CD4-positive, alpha-beta memory T cell (primary cell): ENCODE data around the gene MAP3K9. TPM values are rescaled to one million over a fixed set of nuclear protein-coding genes. Genes with fewer than 3 reads are reported as not detected.

Experiments
- CTCF ChIA-PET: fragments of 350-600 bp; sonication (Branson Sonifier 250); formaldehyde crosslinking; loops from one replicate; lab custom pipeline; 2021; ENCODE audit warnings: inconsistent platforms; ENCODE audit not compliant: partially characterized antibody; lab: Charles Lee
- POLR2A ChIA-PET: fragments of 350-600 bp; sonication (Branson Sonifier 250); formaldehyde crosslinking; loops from one replicate; lab custom pipeline; 2021; ENCODE audit not compliant: partially characterized antibody; lab: Charles Lee
- DNase-seq, 5 donors: peaks; one replicate each; pipeline versions ENCODE4 v3.0.0 to v3.0.0-alpha.2; 2020 to 2022; ENCODE audit warnings: mixed read lengths in 1 of 5
- H3K27ac ChIP-seq: one replicate; pipeline ENCODE4 v1.7.0; 2013; ENCODE audit warnings: low read depth, low read length
- H3K27me3 ChIP-seq: 2 replicates; pipeline ENCODE4 v1.7.0; 2013; ENCODE audit warnings: mild to moderate bottlenecking, low read length, moderate library complexity; ENCODE audit not compliant: insufficient read depth
- H3K36me3 ChIP-seq: 2 replicates; pipeline ENCODE4 v1.7.0; 2013; ENCODE audit warnings: mild to moderate bottlenecking, low read length, moderate library complexity; ENCODE audit not compliant: insufficient read depth
- H3K4me1 ChIP-seq: 2 replicates; pipeline ENCODE4 v1.7.0; 2013; ENCODE audit warnings: mild to moderate bottlenecking, low read length, moderate library complexity; ENCODE audit not compliant: insufficient read depth
- H3K4me3 ChIP-seq, 2 donors: one replicate each; pipeline ENCODE4 v1.7.0; 2013; ENCODE audit warnings: low read length in 2 of 2, mild to moderate bottlenecking in 1 of 2
- H3K9me3 ChIP-seq, 2 donors: one replicate each; pipeline ENCODE4 v1.7.0; 2013; ENCODE audit warnings: low read length in 2 of 2, control low read depth in 1 of 2; ENCODE audit not compliant: control insufficient read depth in 1 of 2
- H3K27ac Mint-ChIP-seq, 7 donors: one replicate each; pipeline ENCODE4 v1.8.0; 2020 to 2021; ENCODE audit warnings: mixed read lengths in 7 of 7, mild to moderate bottlenecking in 6 of 7, inconsistent platforms in 3 of 7, moderate library complexity in 3 of 7
- H3K27me3 Mint-ChIP-seq, 2 donors: one replicate each; pipeline ENCODE4 v1.8.0; 2020 to 2021; ENCODE audit warnings: mixed read lengths in 2 of 2
- H3K36me3 Mint-ChIP-seq, 2 donors: one replicate each; pipeline ENCODE4 v1.8.0; 2020 to 2021; ENCODE audit warnings: mixed read lengths in 2 of 2, inconsistent platforms in 1 of 2, mild to moderate bottlenecking in 1 of 2
- H3K4me1 Mint-ChIP-seq, 4 donors: one replicate each; pipeline ENCODE4 v1.8.0; 2020 to 2021; ENCODE audit warnings: mixed read lengths in 4 of 4, mild to moderate bottlenecking in 1 of 4
- H3K4me3 Mint-ChIP-seq, 8 donors: one replicate each; pipeline ENCODE4 v1.8.0; 2020 to 2021; ENCODE audit warnings: mixed read lengths in 8 of 8, mild to moderate bottlenecking in 7 of 8, moderate library complexity in 6 of 8, inconsistent platforms in 3 of 8
- H3K9me3 Mint-ChIP-seq, 8 donors: one replicate each; pipeline ENCODE4 v1.8.0; 2020 to 2021; ENCODE audit warnings: mixed read lengths in 8 of 8, mild to moderate bottlenecking in 5 of 8, inconsistent platforms in 3 of 8, moderate library complexity in 1 of 8
- intact Hi-C: fragments of 100-400 bp; cut with micrococcal nuclease; formaldehyde crosslinking; loops from one replicate; pipeline ENCODE4 v1.15.1; 2023
- polyA plus RNA-seq, 2 donors: library from polyadenylated mRNA; unstranded; fragments of 300-500 nt; fragmentation: Illumina TruSeq; gene quantifications; one replicate each; pipeline ENCODE4 v1.2.3, GENCODE V29; 2021
- total RNA-seq, 2 experiments: library from RNA; stranded (reverse); gene quantifications; one replicate each; pipeline ENCODE4 v1.2.3, GENCODE V29; 2021

MAP3K9 gene
- total and polyA plus RNA-seq, 4 experiments from 2014 or later: 0.47 to 6.4 (median 3.5) TPM

DNA sequence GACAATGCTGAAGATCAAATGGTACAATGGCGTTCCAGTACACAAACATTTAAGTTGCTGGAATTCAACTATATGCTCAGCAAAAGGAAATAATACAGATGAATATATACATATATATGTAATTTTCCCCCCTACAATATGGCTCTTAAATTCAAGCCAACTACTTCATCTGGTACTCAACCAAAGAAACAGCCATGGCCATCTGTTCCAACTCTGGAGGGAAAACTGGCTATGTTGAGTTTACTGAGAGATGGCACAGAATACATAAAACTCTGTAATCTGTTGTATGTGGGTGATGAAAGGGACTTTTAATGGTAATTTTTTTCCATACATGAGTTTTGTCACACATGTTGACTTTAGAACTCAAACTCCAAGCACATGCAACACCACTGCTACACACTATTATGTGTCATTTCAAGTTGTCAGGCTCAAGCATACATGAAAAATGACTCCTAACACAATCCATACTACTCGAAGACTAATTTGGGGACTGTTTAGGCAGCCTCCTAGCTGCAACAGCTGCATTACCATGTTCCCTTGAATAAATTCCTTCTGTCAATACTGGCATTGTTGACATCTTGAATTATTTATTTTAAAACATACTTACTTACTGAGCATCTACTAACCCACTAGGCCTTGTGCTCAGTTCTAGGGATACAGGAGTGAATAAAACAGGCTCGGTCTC, 38.2 kb upstream of the MAP3K9 start:
- no peak overlapping the region for H3K27ac ChIP-seq
- H3K4me1 ChIP-seq: no peaks in the 10 kb centered on the region
- DNase-seq: no peak
- H3K27me3 ChIP-seq: no peaks in the 10 kb centered on the region
- Mint-ChIP-seq H3K27me3 (peaks cover 0 to 4% of the 10 kb centered on the region in 2 donors), H3K4me3 (no peak overlapping the region), H3K9me3 (no peaks in the 10 kb centered on the region), H3K4me1 (peaks cover 0 to 5% (median 0%) of the 10 kb centered on the region in 4 donors), H3K36me3 (no peaks in the 10 kb centered on the region), H3K27ac (no peak overlapping the region)
- no peaks in the 10 kb centered on the region for H3K9me3 ChIP-seq
- H3K36me3 ChIP-seq: no peaks in the 10 kb centered on the region
- ChIA-PET POLR2A (no interaction called here), CTCF (interaction anchor here (0.6 kb wide), 1 partner anchor 30 kb away, joined by 4 read pairs; no protein-coding TSS in a partner anchor)
- intact Hi-C loops: no loop called here
- H3K4me3 ChIP-seq: no peak overlapping the region

DNA sequence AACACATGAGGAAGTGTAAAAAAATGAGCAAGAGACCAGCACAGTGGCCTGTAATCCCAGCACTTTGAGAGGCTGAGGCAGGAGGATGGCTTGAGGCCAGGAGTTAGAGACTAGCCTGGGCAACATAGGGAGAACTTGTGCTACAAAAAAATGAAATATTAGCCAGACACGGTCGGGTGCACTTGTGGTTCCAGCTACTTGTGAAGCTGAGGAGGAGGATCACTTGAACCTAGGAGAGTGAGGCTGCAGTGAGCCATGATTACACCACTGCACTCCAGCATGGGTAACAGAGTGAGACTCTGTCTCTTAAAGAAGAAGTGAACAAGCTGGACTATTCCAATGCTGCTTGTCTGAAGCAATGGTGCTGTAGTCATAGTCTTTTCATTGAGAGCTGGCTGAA, 36.3 kb upstream of the MAP3K9 start:
- Mint-ChIP-seq H3K27ac (peak overlapping the region in 1 of 7 donors; percentile 81), H3K4me1 (peaks cover 0 to 5% (median 0%) of the 10 kb centered on the region in 4 donors)
- POLR2A ChIA-PET: no interaction called here

DNA sequence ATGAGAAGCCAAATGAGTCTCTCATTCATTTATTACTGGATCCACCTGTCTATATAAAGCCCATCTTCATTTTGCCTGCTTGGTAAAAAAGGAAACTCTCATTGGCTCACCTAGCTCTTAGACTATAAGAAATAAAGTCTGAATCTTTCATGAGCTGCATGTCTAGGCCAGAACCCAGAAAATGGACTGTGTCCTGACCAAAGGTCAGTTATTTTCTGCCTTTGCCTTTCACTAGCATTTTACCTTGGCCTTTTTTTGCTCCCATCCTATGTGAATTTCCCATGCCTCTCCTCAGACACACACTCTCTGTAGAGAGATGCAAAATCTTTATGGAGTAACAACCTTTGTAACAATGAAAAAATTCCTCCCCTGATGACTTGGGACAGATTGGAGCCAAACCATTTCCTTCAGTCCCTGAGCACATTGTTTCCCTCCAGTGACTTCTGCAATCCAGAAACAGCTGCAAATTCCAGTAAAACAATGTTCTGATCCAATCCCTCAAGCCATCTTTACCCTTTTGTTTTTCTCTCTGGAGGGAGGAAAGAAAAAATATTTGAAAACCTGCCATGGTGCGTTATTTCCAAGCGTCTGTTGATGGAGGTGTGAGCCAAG, 33.6 kb upstream of the MAP3K9 start:
- no peaks in the 10 kb centered on the region for H3K4me1 ChIP-seq
- no peak overlapping the region for H3K4me3 ChIP-seq
- H3K36me3 ChIP-seq: no peaks in the 10 kb centered on the region
- Mint-ChIP-seq H3K4me3 (no peak overlapping the region), H3K4me1 (no peaks in the 10 kb centered on the region), H3K9me3 (no peaks in the 10 kb centered on the region), H3K27me3 (no peaks in the 10 kb centered on the region), H3K36me3 (no peaks in the 10 kb centered on the region), H3K27ac (no peak overlapping the region)
- H3K27me3 ChIP-seq: no peaks in the 10 kb centered on the region
- DNase-seq: no peak
- no peaks in the 10 kb centered on the region for H3K9me3 ChIP-seq
- intact Hi-C loops: no loop called here
- CTCF ChIA-PET: no interaction called here
- H3K27ac ChIP-seq: no peak overlapping the region
- POLR2A ChIA-PET: no interaction called here

More for the DNA sequence above, 36.3 kb upstream of the MAP3K9 start:
- H3K4me1 ChIP-seq: no peaks in the 10 kb centered on the region
- DNase-seq: no peak
- Mint-ChIP-seq H3K27me3 (no peaks in the 10 kb centered on the region), H3K36me3 (no peaks in the 10 kb centered on the region), H3K4me3 (no peak overlapping the region), H3K9me3 (no peaks in the 10 kb centered on the region)
- H3K27me3 ChIP-seq: no peaks in the 10 kb centered on the region
- H3K9me3 ChIP-seq: no peaks in the 10 kb centered on the region
- no peak overlapping the region for H3K27ac ChIP-seq
- no peak overlapping the region for H3K4me3 ChIP-seq
- H3K36me3 ChIP-seq: no peaks in the 10 kb centered on the region
- intact Hi-C loops: no loop called here
- CTCF ChIA-PET: no interaction called here

DNA sequence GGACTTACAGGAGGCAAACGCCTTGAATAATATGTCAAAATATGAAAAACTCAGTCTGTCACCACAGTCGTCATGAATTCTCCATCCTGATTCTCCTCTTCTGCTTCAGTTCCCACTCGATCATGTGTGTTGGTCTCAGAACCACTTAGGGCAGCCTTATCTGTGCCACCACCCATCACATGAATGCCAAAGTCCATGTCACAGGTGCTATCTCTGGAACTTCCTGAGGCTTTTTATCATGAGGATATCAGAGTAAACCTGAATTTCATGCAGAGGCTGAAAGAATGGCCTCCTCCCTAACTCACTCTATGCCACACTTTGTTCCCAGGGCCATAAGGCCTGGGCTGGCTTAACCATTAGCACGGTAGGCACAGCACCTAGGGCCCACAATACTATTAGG, 28.8 kb upstream of the MAP3K9 start:
- POLR2A ChIA-PET: no interaction called here

DNA sequence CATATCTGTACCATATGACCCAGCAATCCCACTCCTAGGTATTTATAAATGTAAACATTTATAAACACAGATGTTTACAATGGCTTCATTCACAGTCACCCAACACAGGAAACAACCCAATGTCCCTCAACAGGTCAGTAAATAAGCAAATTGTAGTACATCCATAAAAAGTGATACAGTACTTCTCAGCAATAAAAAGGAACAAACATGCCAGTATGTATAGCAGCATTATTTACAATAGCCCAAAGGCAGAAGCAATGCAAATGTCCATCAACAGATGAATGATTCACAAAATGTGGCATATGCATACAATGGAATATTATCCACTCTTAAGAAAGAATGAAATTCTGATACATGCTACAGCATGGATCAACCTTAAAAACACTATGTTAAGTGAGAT, 27.6 kb upstream of the MAP3K9 start:
- no peak overlapping the region for H3K27ac ChIP-seq
- Mint-ChIP-seq H3K27me3 (peaks cover 0 to 1% of the 10 kb centered on the region in 2 donors), H3K4me3 (no peak overlapping the region), H3K27ac (no peak overlapping the region), H3K36me3 (peaks cover 0 to 2% of the 10 kb centered on the region in 2 donors), H3K4me1 (no peaks in the 10 kb centered on the region), H3K9me3 (peaks cover 3 to 16% (median 9%) of the 10 kb centered on the region in 8 donors)
- no peaks in the 10 kb centered on the region for H3K36me3 ChIP-seq
- H3K4me1 ChIP-seq: no peaks in the 10 kb centered on the region
- H3K27me3 ChIP-seq: no peaks in the 10 kb centered on the region
- no peak overlapping the region for H3K4me3 ChIP-seq
- DNase-seq: no peak
- ChIA-PET CTCF (interaction anchor here (1.5 to 2.0 kb wide), 2 partner anchors 12 to 19 kb away, joined by 4 to 7 read pairs; no protein-coding TSS in a partner anchor), POLR2A (no interaction called here)
- no peaks in the 10 kb centered on the region for H3K9me3 ChIP-seq
- intact Hi-C loops: no loop called here

More for the DNA sequence above, 28.8 kb upstream of the MAP3K9 start:
- Histone ChIP-seq H3K36me3 (no peaks in the 10 kb centered on the region), H3K4me3 (no peak overlapping the region), H3K9me3 (no peaks in the 10 kb centered on the region), H3K27me3 (no peaks in the 10 kb centered on the region), H3K4me1 (no peaks in the 10 kb centered on the region), H3K27ac (no peak overlapping the region)
- DNase-seq: no peak
- Mint-ChIP-seq H3K36me3 (peaks cover 0 to 2% of the 10 kb centered on the region in 2 donors), H3K9me3 (peaks cover 3 to 16% (median 9%) of the 10 kb centered on the region in 8 donors), H3K27ac (no peak overlapping the region), H3K27me3 (peaks cover 0 to 1% of the 10 kb centered on the region in 2 donors), H3K4me1 (no peaks in the 10 kb centered on the region), H3K4me3 (no peak overlapping the region)
- CTCF ChIA-PET: no interaction called here
- intact Hi-C loops: no loop called here

DNA sequence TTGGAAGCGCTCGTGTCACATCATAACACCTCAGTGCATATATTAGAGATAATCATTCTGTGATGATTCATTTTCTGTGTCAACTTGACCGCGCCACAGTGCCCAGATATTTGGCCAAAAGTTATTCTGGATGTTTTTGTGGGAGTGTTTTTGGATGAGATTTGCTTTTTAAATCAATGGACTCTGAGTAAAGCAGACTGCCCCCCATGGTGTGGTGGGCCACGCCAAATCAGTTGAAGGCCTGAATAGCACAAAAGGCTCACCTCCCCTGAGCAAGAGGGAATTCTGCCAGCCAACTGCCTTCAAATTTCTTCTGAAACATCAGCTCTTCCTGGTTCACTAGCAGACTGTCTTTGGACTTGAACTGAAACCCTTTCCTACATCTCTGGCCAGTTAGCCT, 24.6 kb upstream of the MAP3K9 start:
- H3K4me3 ChIP-seq: no peak overlapping the region
- peaks cover 0 to 2% of the 10 kb centered on the region in 2 donors for H3K36me3 Mint-ChIP-seq
- H3K9me3 ChIP-seq: no peaks in the 10 kb centered on the region
- H3K27me3 ChIP-seq: no peaks in the 10 kb centered on the region
- ChIA-PET POLR2A (interaction anchor here (0.8 kb wide), 1 partner anchor 16 kb away, joined by 3 read pairs; no protein-coding TSS in a partner anchor), CTCF (no interaction called here)
- H3K27ac ChIP-seq: no peak overlapping the region
- no peaks in the 10 kb centered on the region for H3K4me1 Mint-ChIP-seq
- peaks cover 3 to 16% (median 9%) of the 10 kb centered on the region in 8 donors for H3K9me3 Mint-ChIP-seq
- peaks cover 0 to 1% of the 10 kb centered on the region in 2 donors for H3K27me3 Mint-ChIP-seq
- H3K36me3 ChIP-seq: no peaks in the 10 kb centered on the region
- no peaks in the 10 kb centered on the region for H3K4me1 ChIP-seq
- H3K27ac Mint-ChIP-seq: peak overlapping the region in 1 of 7 donors; percentile 14
- no peak for DNase-seq
- intact Hi-C loops: no loop called here
- H3K4me3 Mint-ChIP-seq: no peak overlapping the region

DNA sequence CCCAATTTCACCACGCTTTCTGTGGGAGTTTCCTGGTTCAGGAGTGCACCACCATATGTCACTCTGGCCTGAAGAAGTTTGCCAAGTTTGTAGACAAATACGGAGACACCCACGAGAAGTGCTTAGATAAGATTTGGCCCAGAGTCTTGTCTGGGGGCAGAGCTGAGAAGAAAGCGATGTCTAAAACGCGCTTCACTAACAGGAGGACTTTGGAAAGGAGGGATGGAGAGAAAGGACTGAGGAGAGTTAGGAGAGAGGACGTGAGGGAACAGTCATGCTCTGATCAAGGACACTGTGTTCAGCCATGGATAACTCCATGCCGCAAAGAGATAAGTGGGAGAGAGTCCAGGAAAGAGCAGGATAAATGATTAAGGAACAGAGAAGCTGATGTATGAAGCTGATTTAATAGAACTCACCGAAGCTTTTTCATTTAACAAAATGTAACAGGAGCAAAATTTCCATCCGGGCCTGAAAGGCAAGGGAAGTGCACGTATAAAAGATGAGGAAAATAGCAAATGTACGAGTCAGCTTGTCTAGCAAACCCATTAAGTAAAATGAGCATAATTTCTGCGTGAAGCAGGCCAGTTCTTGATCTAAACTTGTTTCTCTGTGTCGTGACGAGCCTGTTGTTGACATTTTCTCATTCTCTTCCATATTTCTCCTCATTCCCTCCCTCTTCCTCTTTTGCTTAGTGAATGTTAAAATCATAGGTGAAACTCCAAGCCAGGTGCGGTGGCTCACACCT, 23.4 kb upstream of the MAP3K9 start:
- intact Hi-C loops: no loop called here
- DNase-seq: no peak
- H3K4me1 ChIP-seq: no peaks in the 10 kb centered on the region
- H3K36me3 ChIP-seq: no peaks in the 10 kb centered on the region
- no peaks in the 10 kb centered on the region for H3K9me3 ChIP-seq
- H3K4me3 ChIP-seq: no peak overlapping the region
- H3K4me3 Mint-ChIP-seq: no peak overlapping the region
- POLR2A ChIA-PET: interaction anchor here (0.8 kb wide), 1 partner anchor 15 kb away, joined by 3 read pairs; no protein-coding TSS in a partner anchor
- no peak overlapping the region for H3K27ac Mint-ChIP-seq
- no peaks in the 10 kb centered on the region for H3K4me1 Mint-ChIP-seq
- CTCF ChIA-PET: interaction anchor here (1.5 kb wide), 1 partner anchor 15 kb away, joined by 3 read pairs; no protein-coding TSS in a partner anchor
- H3K27ac ChIP-seq: no peak overlapping the region
- peaks cover 3 to 16% (median 9%) of the 10 kb centered on the region in 8 donors for H3K9me3 Mint-ChIP-seq
- H3K36me3 Mint-ChIP-seq: peaks cover 0 to 2% of the 10 kb centered on the region in 2 donors
- no peaks in the 10 kb centered on the region for H3K27me3 ChIP-seq
- peaks cover 0 to 1% of the 10 kb centered on the region in 2 donors for H3K27me3 Mint-ChIP-seq
